Measurements from ENCODE around the gene NME2. TPM values are rescaled to one million over a fixed set of nuclear protein-coding genes. Genes with fewer than 3 reads are reported as not detected.
"Not testable (repeated sequence)": the region's sequence is repeated elsewhere in the genome, so short reads cannot be mapped to it uniquely, and the experiment has no call there.

The NME2 gene
- total RNA-seq (100 to 1,000 TPM; 219 to 256 TPM), total RNA-seq (0.98 to 1.5 reads per million in 2 donors)

GRCh38 chr17:51166198-51166986 lies at the start of gene NME2:
NME2 (plus strand) TSS chr17:51166411; CDS start chr17:51166831, 420 bp downstream.
- Mint-ChIP-seq H3K4me3 (peak within 1 kb of the TSS; percentile 98), H3K27me3 (no peaks in the 10 kb centered on the region), H3K4me1 (peaks cover 22% of the 10 kb centered on the region), H3K27ac (peak within 1 kb of the TSS; percentile 90), H3K36me3 (ENCODE audit: low read depth) (peaks cover 6% of the 10 kb centered on the region)
- peak; percentile 33 to 63 (median 52) for DNase-seq
- no peaks in the 10 kb centered on the region for H3K9me3 ChIP-seq (ENCODE audit: control insufficient read depth, low read length, poor library complexity, severe bottlenecking)
- ATAC-seq, result peak; percentile 83

- ATAC-seq (no peak), DNase-seq (no peak)
- Mint-ChIP-seq H3K4me3 (peak overlapping the region; percentile 97), H3K27me3 (no peaks in the 10 kb centered on the region), H3K36me3 (ENCODE audit: low read depth) (no peaks in the 10 kb centered on the region), H3K27ac (peak overlapping the region; percentile 97), H3K4me1 (peaks cover 47% of the 10 kb centered on the region)
- H3K9me3 ChIP-seq (ENCODE audit: control insufficient read depth, low read length, poor library complexity, severe bottlenecking), result no peaks in the 10 kb centered on the region
Observed at GRCh38 chr17:51118330-51119195, 47.6 kb upstream of the NME2 start.

- H3K4me1 Mint-ChIP-seq, result peaks cover 47% of the 10 kb centered on the region
- H3K4me3 Mint-ChIP-seq, result peak overlapping the region; percentile 97
- DNase-seq, result peak in 2 of 3 donors; percentile 29 to 30
- peak overlapping the region; percentile 97 for H3K27ac Mint-ChIP-seq
- no peaks in the 10 kb centered on the region for H3K36me3 Mint-ChIP-seq (ENCODE audit: low read depth)
- H3K27me3 Mint-ChIP-seq, result no peaks in the 10 kb centered on the region
- ATAC-seq, result peak; percentile 5
- no peaks in the 10 kb centered on the region for H3K9me3 ChIP-seq (ENCODE audit: control insufficient read depth, low read length, poor library complexity, severe bottlenecking)
Observed at GRCh38 chr17:51119415-51120356, 46.5 kb upstream of the NME2 start.

GRCh38 chr17:51120357-51120738 lies 45.9 kb upstream of the NME2 start:
- H3K4me1 Mint-ChIP-seq, result peaks cover 42% of the 10 kb centered on the region
- no peaks in the 10 kb centered on the region for H3K9me3 ChIP-seq (ENCODE audit: control insufficient read depth, low read length, poor library complexity, severe bottlenecking)
- DNase-seq (peak in 2 of 3 donors; percentile 35 to 36), ATAC-seq (peak; percentile 64)
- peak overlapping the region; percentile 97 for H3K4me3 Mint-ChIP-seq
- H3K36me3 Mint-ChIP-seq (ENCODE audit: low read depth), result no peaks in the 10 kb centered on the region
- H3K27me3 Mint-ChIP-seq, result no peaks in the 10 kb centered on the region
- H3K27ac Mint-ChIP-seq, result peak overlapping the region; percentile 97

- peak; percentile 86 for ATAC-seq
- Mint-ChIP-seq H3K4me1 (peaks cover 41% of the 10 kb centered on the region), H3K27ac (peak within 1 kb of the TSS; percentile 97), H3K4me3 (peak within 1 kb of the TSS; percentile 97), H3K27me3 (no peaks in the 10 kb centered on the region), H3K36me3 (ENCODE audit: low read depth) (no peaks in the 10 kb centered on the region)
- H3K9me3 ChIP-seq (ENCODE audit: control insufficient read depth, low read length, poor library complexity, severe bottlenecking), result no peaks in the 10 kb centered on the region
- DNase-seq, result peak; percentile 91 to 96 (median 93)
Observed at GRCh38 chr17:51120739-51121619, 45.2 kb upstream of the NME2 start, which contains the start of gene SPAG9. SPAG9 (minus strand) TSS chr17:51120868; CDS start chr17:51120656, 212 bp downstream.

GRCh38 chr17:51121620-51122472 lies 44.4 kb upstream of the NME2 start:
- ATAC-seq, result peak; percentile 9
- Mint-ChIP-seq H3K36me3 (ENCODE audit: low read depth) (no peaks in the 10 kb centered on the region), H3K27ac (peak overlapping the region; percentile 97), H3K4me3 (peak overlapping the region; percentile 97), H3K27me3 (no peaks in the 10 kb centered on the region), H3K4me1 (peaks cover 36% of the 10 kb centered on the region)
- peak in 2 of 3 donors; percentile 54 to 69 for DNase-seq
- H3K9me3 ChIP-seq (ENCODE audit: control insufficient read depth, low read length, poor library complexity, severe bottlenecking), result no peaks in the 10 kb centered on the region

GRCh38 chr17:51122473-51123115 lies 43.6 kb upstream of the NME2 start:
- not testable (repeated sequence) for H3K4me3 Mint-ChIP-seq, DNase-seq
- H3K4me1 Mint-ChIP-seq, result peaks cover 33% of the 10 kb centered on the region

GRCh38 chr17:51124640-51125503 lies 41.3 kb upstream of the NME2 start:
- no peak for ATAC-seq

More at GRCh38 chr17:51122473-51123115, 43.6 kb upstream of the NME2 start:
- H3K27me3 Mint-ChIP-seq; H3K27ac Mint-ChIP-seq; ATAC-seq; H3K36me3 Mint-ChIP-seq (ENCODE audit: low read depth); H3K9me3 ChIP-seq (ENCODE audit: control insufficient read depth, low read length, poor library complexity, severe bottlenecking): not testable (repeated sequence)

GRCh38 chr17:51128076-51128475 lies 38.1 kb upstream of the NME2 start:
- Mint-ChIP-seq H3K4me1 (peaks cover 3% of the 10 kb centered on the region), H3K27me3 (no peaks in the 10 kb centered on the region), H3K36me3 (ENCODE audit: low read depth) (no peaks in the 10 kb centered on the region), H3K27ac (no peak overlapping the region), H3K4me3 (no peak overlapping the region)
- no peak for DNase-seq
- peak; percentile 23 for ATAC-seq
- no peaks in the 10 kb centered on the region for H3K9me3 ChIP-seq (ENCODE audit: control insufficient read depth, low read length, poor library complexity, severe bottlenecking)

More at GRCh38 chr17:51124640-51125503, 41.3 kb upstream of the NME2 start:
- no peaks in the 10 kb centered on the region for H3K9me3 ChIP-seq (ENCODE audit: control insufficient read depth, low read length, poor library complexity, severe bottlenecking)
- no peak overlapping the region for H3K27ac Mint-ChIP-seq
- peaks cover 21% of the 10 kb centered on the region for H3K4me1 Mint-ChIP-seq
- no peaks in the 10 kb centered on the region for H3K27me3 Mint-ChIP-seq
- no peak for DNase-seq
- peak overlapping the region; percentile 45 for H3K4me3 Mint-ChIP-seq
- no peaks in the 10 kb centered on the region for H3K36me3 Mint-ChIP-seq (ENCODE audit: low read depth)

GRCh38 chr17:51132964-51133319 lies 33.3 kb upstream of the NME2 start:
- no peak overlapping the region for H3K4me3 Mint-ChIP-seq
- ATAC-seq, result no peak
- H3K27me3 Mint-ChIP-seq, result no peaks in the 10 kb centered on the region
- H3K36me3 Mint-ChIP-seq (ENCODE audit: low read depth), result peaks cover 3% of the 10 kb centered on the region
- H3K27ac Mint-ChIP-seq, result no peak overlapping the region
- H3K4me1 Mint-ChIP-seq, result no peaks in the 10 kb centered on the region
- no peaks in the 10 kb centered on the region for H3K9me3 ChIP-seq (ENCODE audit: control insufficient read depth, low read length, poor library complexity, severe bottlenecking)
- no peak for DNase-seq

All from T-helper 17 cell (primary cell).